ENCODE measurements around the gene GNAT1.

Gene GNAT1

DNA sequence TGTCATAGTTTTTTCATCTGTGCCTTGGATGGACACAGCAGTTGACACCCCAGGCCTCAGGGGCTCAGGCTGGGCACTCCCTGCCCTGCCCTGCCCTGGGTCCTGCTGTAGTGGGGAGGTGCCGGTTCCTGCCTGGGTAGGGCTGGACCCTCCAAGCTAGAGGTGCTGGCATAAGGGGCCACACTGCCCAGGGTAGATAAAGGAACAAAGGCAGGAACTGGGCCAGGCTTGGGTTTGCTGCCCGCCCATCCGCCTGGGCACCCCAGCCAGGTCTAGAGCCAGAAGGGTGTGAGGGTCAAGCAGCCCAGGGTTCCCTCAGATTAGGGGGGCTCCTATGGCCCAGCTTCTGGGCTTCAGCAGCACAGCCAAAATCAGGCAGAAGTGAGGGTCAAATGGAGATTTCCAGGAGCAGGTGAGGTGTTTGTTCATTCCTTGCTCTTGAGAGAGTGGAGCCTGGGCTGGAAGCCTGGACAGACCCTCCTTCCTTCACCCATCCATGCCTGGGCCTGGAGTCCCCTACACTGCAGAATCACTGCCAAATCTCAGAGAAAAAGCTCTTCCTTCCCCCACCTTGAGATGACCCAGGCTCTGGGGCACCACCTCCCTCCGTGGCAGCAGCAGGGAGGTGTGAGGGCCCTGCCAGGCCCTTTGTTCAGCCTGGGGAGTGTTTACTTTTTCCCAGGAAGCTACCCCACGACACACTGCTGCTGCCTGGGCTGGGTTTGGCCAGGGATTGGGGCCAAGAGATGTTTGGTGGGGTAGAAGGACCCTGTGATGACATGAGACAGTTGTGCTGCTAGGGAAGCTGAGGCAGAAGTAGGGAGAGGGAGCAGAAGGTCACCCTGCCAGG, 29.2 kb upstream of the GNAT1 start:
- TF ChIP-seq, protein P1, sequence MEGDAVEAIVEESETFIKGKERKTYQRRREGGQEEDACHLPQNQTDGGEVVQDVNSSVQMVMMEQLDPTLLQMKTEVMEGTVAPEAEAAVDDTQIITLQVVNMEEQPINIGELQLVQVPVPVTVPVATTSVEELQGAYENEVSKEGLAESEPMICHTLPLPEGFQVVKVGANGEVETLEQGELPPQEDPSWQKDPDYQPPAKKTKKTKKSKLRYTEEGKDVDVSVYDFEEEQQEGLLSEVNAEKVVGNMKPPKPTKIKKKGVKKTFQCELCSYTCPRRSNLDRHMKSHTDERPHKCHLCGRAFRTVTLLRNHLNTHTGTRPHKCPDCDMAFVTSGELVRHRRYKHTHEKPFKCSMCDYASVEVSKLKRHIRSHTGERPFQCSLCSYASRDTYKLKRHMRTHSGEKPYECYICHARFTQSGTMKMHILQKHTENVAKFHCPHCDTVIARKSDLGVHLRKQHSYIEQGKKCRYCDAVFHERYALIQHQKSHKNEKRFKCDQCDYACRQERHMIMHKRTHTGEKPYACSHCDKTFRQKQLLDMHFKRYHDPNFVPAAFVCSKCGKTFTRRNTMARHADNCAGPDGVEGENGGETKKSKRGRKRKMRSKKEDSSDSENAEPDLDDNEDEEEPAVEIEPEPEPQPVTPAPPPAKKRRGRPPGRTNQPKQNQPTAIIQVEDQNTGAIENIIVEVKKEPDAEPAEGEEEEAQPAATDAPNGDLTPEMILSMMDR (IDR thresholded peaks at IDR 0.05; ENCODE audit: low read depth, low read length), result no peak
- no peak overlapping the region for H3K4me3 ChIP-seq (ENCODE audit: low read depth, low read length)
- in situ Hi-C loops (cut with HindIII; ENCODE audit: low sequenced_read_pairs), result no loop called here
- DNase-seq (ENCODE audit: low read depth, low spot score), result no peak

DNA sequence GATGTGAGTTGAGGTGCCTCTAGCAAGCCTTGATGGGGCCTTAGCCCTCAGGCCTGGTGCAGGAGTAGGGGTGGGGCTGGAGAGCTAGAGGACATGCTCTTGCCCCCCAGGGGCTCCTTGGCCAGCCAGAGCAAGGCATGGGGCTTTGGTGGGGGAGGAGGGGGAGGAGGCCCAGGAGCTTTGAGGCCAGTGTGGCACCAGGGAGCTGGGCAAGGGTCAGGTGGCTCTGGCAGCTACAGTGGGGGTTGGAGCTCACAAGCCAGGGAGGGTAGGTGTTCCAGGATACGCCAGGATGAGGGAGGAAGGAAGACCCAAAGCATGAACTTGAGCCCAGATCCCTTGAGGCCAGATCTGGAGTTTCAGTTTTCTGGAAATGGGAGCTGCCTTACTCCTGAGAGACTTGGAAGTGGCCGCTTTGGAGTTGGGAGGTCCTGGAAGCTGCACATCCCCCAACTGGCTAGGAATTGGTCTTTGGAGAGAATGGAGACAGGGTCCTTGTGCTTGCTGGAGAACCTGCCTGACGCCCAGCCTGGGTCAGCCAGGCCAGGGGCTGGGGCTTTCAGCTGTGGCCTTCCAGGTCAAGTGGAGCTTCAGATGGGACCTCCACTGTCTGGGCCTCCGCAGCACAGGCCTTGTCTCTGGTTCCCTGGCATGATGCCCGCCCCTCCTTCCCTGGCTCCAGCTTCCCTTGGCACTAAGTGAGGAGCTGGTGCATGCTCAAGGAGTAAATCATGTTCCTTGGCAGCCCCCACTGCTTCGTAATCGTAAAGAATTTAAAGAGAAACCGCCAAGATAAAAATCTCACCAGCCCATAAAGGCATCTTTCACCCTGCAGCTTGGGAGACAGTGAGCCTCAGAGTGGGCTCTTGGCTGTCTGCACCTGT, 27.6 kb upstream of the GNAT1 start:
- H3K4me3 ChIP-seq (ENCODE audit: low read depth, low read length), result no peak overlapping the region
- peak; percentile 91 for DNase-seq (ENCODE audit: low read depth, low spot score)
- in situ Hi-C loops (cut with HindIII; ENCODE audit: low sequenced_read_pairs), result no loop called here
- TF ChIP-seq, protein P1 (IDR thresholded peaks at IDR 0.05; ENCODE audit: low read depth, low read length), result no peak

DNA sequence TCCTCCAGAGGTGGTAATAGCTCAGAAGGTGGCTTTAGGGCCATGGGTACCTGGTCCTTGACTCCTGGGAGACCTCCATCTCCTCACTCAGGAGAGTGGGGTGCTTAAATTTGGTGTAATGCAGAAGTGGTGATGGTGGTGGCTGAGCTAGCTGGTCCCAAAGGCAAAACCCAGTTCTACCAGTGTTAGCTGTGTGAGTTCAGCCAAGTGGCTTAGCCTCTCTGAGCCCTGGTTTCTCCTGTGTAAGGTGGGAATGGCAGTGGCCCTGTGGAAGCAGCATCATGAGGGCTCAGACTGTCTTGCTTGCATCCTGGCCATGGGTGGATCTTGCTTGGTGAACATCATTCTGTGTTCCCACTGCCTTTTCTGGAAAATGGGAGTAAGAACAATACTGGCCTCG, 26.9 kb upstream of the GNAT1 start:
- in situ Hi-C loops (cut with HindIII; ENCODE audit: low sequenced_read_pairs), result no loop called here
- TF ChIP-seq, protein P1 (IDR thresholded peaks at IDR 0.05; ENCODE audit: low read depth, low read length), result no peak
- no peak overlapping the region for H3K4me3 ChIP-seq (ENCODE audit: low read depth, low read length)
- DNase-seq (ENCODE audit: low read depth, low spot score), result no peak

DNA sequence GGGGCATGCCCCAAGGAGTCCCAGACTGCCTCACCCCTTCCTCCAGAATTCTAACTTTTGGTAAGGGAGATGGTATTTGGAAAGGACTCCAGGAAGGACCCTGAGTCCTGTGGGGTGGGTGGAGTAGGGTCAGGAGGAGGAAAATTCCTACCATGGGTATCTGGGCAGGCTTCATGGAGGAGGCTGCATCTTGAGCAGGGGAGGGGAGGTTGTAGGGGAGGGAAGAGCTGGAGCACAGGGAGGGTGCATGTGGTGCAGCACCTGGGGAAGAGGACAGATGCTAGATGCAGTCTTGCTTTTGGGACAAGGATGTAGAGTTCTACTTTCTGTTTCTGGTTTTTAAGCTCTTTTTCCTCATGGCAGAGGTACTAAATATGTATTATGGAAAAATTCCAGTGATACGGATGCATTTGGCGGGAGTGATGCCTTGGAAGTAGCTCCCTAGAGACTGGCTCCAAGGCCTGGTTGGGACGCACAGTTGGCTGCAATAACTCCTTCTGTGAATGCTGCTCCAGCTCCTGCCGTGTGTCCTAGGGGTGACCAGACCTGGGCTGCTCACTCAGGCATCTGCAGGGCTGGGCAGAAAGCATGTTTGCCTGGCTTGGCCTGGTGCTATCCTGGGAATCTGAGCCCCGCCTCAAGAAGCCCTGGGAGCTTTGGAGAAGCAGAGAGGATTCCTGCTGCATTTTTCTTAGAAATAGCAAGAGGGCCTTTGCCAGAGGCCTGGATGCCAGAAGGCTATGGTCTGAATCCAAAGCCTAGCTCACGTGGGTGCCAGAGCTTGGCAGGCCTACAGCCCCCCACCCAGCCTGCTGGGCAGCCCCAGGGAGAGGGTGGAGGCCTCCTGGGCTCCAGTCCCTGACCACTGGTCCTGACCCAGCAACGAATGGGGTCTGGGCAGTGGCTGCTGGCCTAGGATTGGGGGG, 26.2 kb upstream of the GNAT1 start:
- TF ChIP-seq, protein P1 (IDR thresholded peaks at IDR 0.05; ENCODE audit: low read depth, low read length), result no peak
- no peak overlapping the region for H3K4me3 ChIP-seq (ENCODE audit: low read depth, low read length)
- in situ Hi-C loops (cut with HindIII; ENCODE audit: low sequenced_read_pairs), result no loop called here
- peak; percentile 56 for DNase-seq (ENCODE audit: low read depth, low spot score)

DNA sequence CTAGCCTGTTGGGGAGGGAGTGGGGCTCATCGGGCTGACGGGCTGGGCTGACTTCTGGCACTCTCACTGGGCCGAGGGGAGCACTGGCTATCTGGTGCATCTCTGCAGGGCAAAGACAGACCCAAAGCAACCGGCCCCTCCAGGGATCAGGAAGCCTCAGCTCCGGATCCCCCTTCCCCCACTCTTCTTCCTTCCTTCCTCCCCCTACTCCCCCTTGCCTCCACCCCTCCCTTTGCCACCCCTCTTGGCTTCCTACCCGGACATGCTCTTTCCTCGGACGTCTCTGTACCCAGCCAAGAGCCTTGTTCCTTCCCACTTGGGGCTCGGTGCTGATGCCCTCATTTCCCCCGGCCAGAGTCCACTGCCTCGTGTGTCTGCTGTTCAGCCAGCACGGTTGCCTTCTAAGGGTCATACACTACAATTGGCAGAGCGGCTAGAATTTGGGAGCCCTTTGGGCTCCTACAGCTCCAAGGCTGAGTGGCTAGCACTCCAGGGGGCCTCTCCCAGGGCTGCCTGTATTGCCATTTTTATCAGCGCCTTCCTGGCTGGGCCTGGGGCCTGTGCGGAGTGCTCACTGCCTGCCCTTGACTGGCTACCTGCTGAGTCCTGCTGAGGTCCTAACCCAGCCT, 25.4 kb upstream of the GNAT1 start:
- in situ Hi-C loops (cut with HindIII; ENCODE audit: low sequenced_read_pairs), result no loop called here
- H3K4me3 ChIP-seq (ENCODE audit: low read depth, low read length), result no peak overlapping the region
- DNase-seq (ENCODE audit: low read depth, low spot score), result no peak
- TF ChIP-seq, protein P1 (IDR thresholded peaks at IDR 0.05; ENCODE audit: low read depth, low read length), result no peak

Data from astrocyte of the spinal cord (primary cell).